ENCODE data around the gene RPP30. TPM values are rescaled to one million over a fixed set of nuclear protein-coding genes. Genes with fewer than 3 reads are reported as not detected.

The RPP30 gene
- total RNA-seq, 1 donor: 53.5 TPM

- no peak for TF ChIP-seq CTCF (IDR thresholded peaks at IDR 0.05; ENCODE audit: insufficient read depth, low read depth, low read length)
- H3K4me3 ChIP-seq (ENCODE audit: low read depth, low read length): peak overlapping the region; percentile 77
- DNase-seq (ENCODE audit: low read depth): no peak
These were observed 14.7 kb upstream of the RPP30 start for GRCh38 chr10:90856964-90857634.

GRCh38 chr10:90857635-90858460 is 13.9 kb upstream of the RPP30 start, which contains the start of gene HTR7:
HTR7 (minus strand) TSS chr10:90858039; CDS start chr10:90857671, 368 bp downstream.
- H3K4me3 ChIP-seq (ENCODE audit: low read depth, low read length): peak within 1 kb of the TSS; percentile 77
- peak; percentile 51 for TF ChIP-seq CTCF (IDR thresholded peaks at IDR 0.05; ENCODE audit: insufficient read depth, low read depth, low read length)
- DNase-seq (ENCODE audit: low read depth): peak; percentile 46

- DNase-seq (ENCODE audit: low read depth): no peak
- TF ChIP-seq CTCF (IDR thresholded peaks at IDR 0.05; ENCODE audit: insufficient read depth, low read depth, low read length): no peak
- peak overlapping the region; percentile 77 for H3K4me3 ChIP-seq (ENCODE audit: low read depth, low read length)
These were observed 13.3 kb upstream of the RPP30 start for GRCh38 chr10:90858461-90858968.

- peak overlapping the region; percentile 21 for H3K4me3 ChIP-seq (ENCODE audit: low read depth, low read length)
- no peak for TF ChIP-seq CTCF (IDR thresholded peaks at IDR 0.05; ENCODE audit: insufficient read depth, low read depth, low read length)
- peak; percentile 83 for DNase-seq (ENCODE audit: low read depth)
These were observed 12.4 kb upstream of the RPP30 start for GRCh38 chr10:90859321-90859751.

- no peak for TF ChIP-seq CTCF (IDR thresholded peaks at IDR 0.05; ENCODE audit: insufficient read depth, low read depth, low read length)
- DNase-seq (ENCODE audit: low read depth): no peak
These were observed 11.0 kb upstream of the RPP30 start for GRCh38 chr10:90860790-90861189.

GRCh38 chr10:90862908-90863514 is 8.8 kb upstream of the RPP30 start:
- peak; percentile 58 for DNase-seq (ENCODE audit: low read depth)
- no peak overlapping the region for H3K4me3 ChIP-seq (ENCODE audit: low read depth, low read length)
- TF ChIP-seq CTCF (IDR thresholded peaks at IDR 0.05; ENCODE audit: insufficient read depth, low read depth, low read length): peak; percentile 85

More at GRCh38 chr10:90860790-90861189, 11.0 kb upstream of the RPP30 start:
- H3K4me3 ChIP-seq (ENCODE audit: low read depth, low read length): no peak overlapping the region
